PC-9 (cell line): ENCODE results near the gene SYNGR4.

Source experiments
- CTCF ChIP-seq: fragments of 200-600 bp; sonication (generic); conservative IDR thresholded peaks from 2 replicates; pipeline ENCODE4 v1.6.1; 2017; ENCODE audit warnings: mixed run types, antibody characterized with exemption, mild to moderate bottlenecking, moderate library complexity
- EZH2 ChIP-seq: fragments of 200-600 bp; sonication (generic); IDR thresholded peaks from 2 replicates; pipeline ENCODE4 v1.8.0; 2017; ENCODE audit warnings: antibody characterized with exemption, low read depth

- TF ChIP-seq CTCF: no peak
- TF ChIP-seq EZH2: no peak
Measured at GRCh38 chr19:48354332-48354992, 9.7 kb upstream of the SYNGR4 start.
